GM12878 (cell line): ENCODE data around the gene ATP2C2. TPM values are rescaled to one million over a fixed set of nuclear protein-coding genes. Genes with fewer than 3 reads are reported as not detected.

Experiments
- ATAC-seq: fragments of 200-7000 bp; cut with Tn5 transposase; 3 replicates; pipeline ENCODE4 v1.9.1; 2020; ENCODE audit warnings: mild to moderate bottlenecking, moderate library complexity
- BruUV-seq: library from RNA; stranded (reverse); fragments of 400-500 nt; replicated peaks from 2 replicates; lab custom pipeline; 2021; lab: Mats Ljungman, UMichigan
- CTCF ChIA-PET: fragments of 300-600 bp; sonication (Branson Sonifier 250); formaldehyde crosslinking; extraction: SDS; loops from one replicate; lab custom pipeline; 2021; ENCODE audit warnings: inconsistent platforms; lab: Yijun Ruan, JAX
- POLR2A ChIA-PET: fragments of 350-600 bp; formaldehyde crosslinking; extraction: SDS; loops from one replicate; lab custom pipeline; 2021; ENCODE audit warnings: inconsistent platforms; lab: Charles Lee
- RAD21 ChIA-PET: fragments of 300-600 bp; sonication (Branson Sonifier 250); formaldehyde crosslinking; loops from one replicate; lab custom pipeline; 2023; ENCODE audit warnings: antibody characterized with exemption; ENCODE audit not compliant: unreplicated experiment; lab: Charles Lee
- SMC1A ChIA-PET: fragments of 300-600 bp; sonication (Branson Sonifier 250); formaldehyde crosslinking; loops from one replicate; lab custom pipeline; 2023; ENCODE audit not compliant: unreplicated experiment, uncharacterized antibody; lab: Charles Lee
- DNase-seq: peaks from one replicate; pipeline ENCODE4 v3.0.0-alpha.2; 2011; ENCODE audit warnings: low read depth, low spot score
- FAIRE-seq: peaks from 3 replicates; lab custom pipeline; 2011; peaks lifted over from hg19 to GRCh38; lab: Jason Lieb, UNC
- H2AFZ ChIP-seq: 2 replicates; pipeline ENCODE4 v1.6.0; 2011; ENCODE audit warnings: low read depth, low read length, control low read depth; ENCODE audit not compliant: control insufficient read depth
- H3K27ac ChIP-seq: 2 replicates; pipeline ENCODE4 v1.5.1; 2011; ENCODE audit warnings: control low read depth; ENCODE audit not compliant: control insufficient read depth, insufficient read depth
- H3K27me3 ChIP-seq, 2 experiments: replicated peaks in 1 of 2; 2 replicates each; pipeline versions ENCODE4 v1.6.0 to v1.6.1; 2011; ENCODE audit warnings: low read length in 1 of 2; ENCODE audit not compliant: control insufficient read depth in 2 of 2, insufficient read depth in 2 of 2
- H3K36me3 ChIP-seq, 2 experiments: 2 replicates each; pipeline ENCODE4 v1.5.1; 2011; ENCODE audit warnings: low read length in 1 of 2; ENCODE audit not compliant: control insufficient read depth in 2 of 2, insufficient read depth in 2 of 2
- H3K4me1 ChIP-seq: 2 replicates; pipeline ENCODE4 v1.6.1; 2011; ENCODE audit warnings: mild to moderate bottlenecking, low read length, moderate library complexity, mixed read lengths; ENCODE audit not compliant: control insufficient read depth, insufficient read depth
- H3K4me2 ChIP-seq: 2 replicates; pipeline ENCODE4 v1.6.0; 2011; ENCODE audit warnings: control low read depth; ENCODE audit not compliant: control insufficient read depth, insufficient read depth
- H3K4me3 ChIP-seq: fragments of 200-600 bp; sonication (generic); 2 replicates; pipeline ENCODE4 v1.5.1; 2016
- H3K79me2 ChIP-seq: 2 replicates; pipeline ENCODE4 v1.6.0; 2011; ENCODE audit warnings: low read length; ENCODE audit not compliant: control insufficient read depth, insufficient read depth
- H3K9ac ChIP-seq: 2 replicates; pipeline ENCODE4 v1.8.0; 2011; ENCODE audit warnings: low read length, control low read depth, mixed read lengths; ENCODE audit not compliant: control insufficient read depth, insufficient read depth
- H3K9me3 ChIP-seq: replicated peaks from 3 replicates; pipeline ENCODE4 v1.5.1; 2011; ENCODE audit warnings: mild to moderate bottlenecking, low read length; ENCODE audit not compliant: control insufficient read depth, insufficient read depth
- H4K20me1 ChIP-seq: 2 replicates; pipeline ENCODE4 v1.6.0; 2011; ENCODE audit not compliant: control insufficient read depth, insufficient read depth
- BCL11A ChIP-seq: IDR thresholded peaks from 2 replicates; pipeline ENCODE4 v1.6.1; 2011; ENCODE audit warnings: low read depth, low read length
- CBX5 ChIP-seq: sonication (generic); IDR thresholded peaks from 2 replicates; pipeline ENCODE4 v1.6.1; 2016; ENCODE audit warnings: low read depth, moderate library complexity, mild to moderate bottlenecking, inconsistent platforms
- CHD2 ChIP-seq: IDR thresholded peaks from 2 replicates; pipeline ENCODE4 v1.6.1; 2011; ENCODE audit warnings: low read depth, low read length, improper control_type of control experiment, borderline replicate concordance
- EZH2 ChIP-seq: IDR thresholded peaks from 2 replicates; pipeline ENCODE4 v1.6.1; 2012; ENCODE audit warnings: low read depth, mild to moderate bottlenecking, control low read depth, inconsistent platforms, low read length, borderline replicate concordance; ENCODE audit not compliant: control insufficient read depth
- MTA2 ChIP-seq: fragments of 450-650 bp; IDR thresholded peaks from 2 replicates; pipeline ENCODE4 v1.6.1; 2016; ENCODE audit warnings: low read depth, mild to moderate bottlenecking, moderate library complexity
- MYC ChIP-seq: IDR thresholded peaks from 2 replicates; pipeline ENCODE4 v1.6.1; 2011; ENCODE audit warnings: mild to moderate bottlenecking, low read length, moderate library complexity, inconsistent platforms; ENCODE audit not compliant: insufficient read depth, insufficient replicate concordance, insufficient read length, severe bottlenecking
- PKNOX1 ChIP-seq: fragments of 450-650 bp; IDR thresholded peaks from 2 replicates; pipeline ENCODE4 v1.6.1; 2016; ENCODE audit warnings: mild to moderate bottlenecking
- SRF ChIP-seq, 2 experiments: IDR thresholded peaks; 2 replicates each; pipeline ENCODE4 v1.6.1; 2011; ENCODE audit warnings: low read depth in 2 of 2, low read length in 2 of 2, mild to moderate bottlenecking in 1 of 2, moderate library complexity in 1 of 2
- SUPT20H ChIP-seq: IDR thresholded peaks from 2 replicates; pipeline ENCODE4 v1.6.1; 2011; ENCODE audit warnings: low read depth, mild to moderate bottlenecking, low read length, moderate library complexity, borderline replicate concordance; ENCODE audit not compliant: control insufficient read depth
- TARDBP ChIP-seq: IDR thresholded peaks from 2 replicates; pipeline ENCODE4 v1.6.1; 2016; ENCODE audit warnings: borderline replicate concordance
- YY1 ChIP-seq: IDR thresholded peaks from 2 replicates; pipeline ENCODE4 v1.6.1; 2011; ENCODE audit warnings: low read depth, mild to moderate bottlenecking, low read length
- ZBTB40 ChIP-seq: fragments of 450-650 bp; IDR thresholded peaks from 2 replicates; pipeline ENCODE4 v1.6.1; 2016; ENCODE audit warnings: mild to moderate bottlenecking, moderate library complexity, borderline replicate concordance
- ZNF687 ChIP-seq: fragments of 450-650 bp; IDR thresholded peaks from 2 replicates; pipeline ENCODE4 v1.6.1; 2017; ENCODE audit warnings: mild to moderate bottlenecking, moderate library complexity
- WGBS: methylation state at CpG from one replicate; pipeline ENCODE4 v1.1.6; 2016; ENCODE audit warnings: low lambda C conversion rate; ENCODE audit not compliant: insufficient replicate concordance, insufficient coverage; ENCODE audit errors: missing lambda C conversion rate; 5-methylcytosine and 5-hydroxymethylcytosine counted together
- in situ Hi-C: fragments of 300-500 bp; cut with MboI; formaldehyde crosslinking; loops from 9 replicates; pipeline ENCODE4 v1.14.3; 2018; ENCODE audit warnings: mixed read lengths
- intact Hi-C: fragments of 100-400 bp; cut with micrococcal nuclease; formaldehyde crosslinking; loops from one replicate; pipeline ENCODE4 v1.14.2; 2022; ENCODE audit not compliant: unreplicated experiment
- polyA plus RNA-seq, 11 experiments: library from polyadenylated mRNA; depleted of rRNA in 4 of 11; unstranded in 6 of 11; stranded (reverse) in 5 of 11; fragments of >200 nt; fragmentation: Nextera tagmentation in 4 of 11; fragmentation: Illumina TruSeq in 1 of 11; extraction: Ambion mirVana in 4 of 11; extraction: Trizol in 1 of 11; gene quantifications; 1 replicate in 1 of 11; 2 replicates in 10 of 11; pipeline versions ENCODE4 v1.2.1 to v1.2.3, GENCODE V29; 2011 to 2016; ENCODE audit warnings: inconsistent platforms in 2 of 11, missing spikeins in 2 of 11, low read depth in 1 of 11
- total RNA-seq, 4 experiments: library from RNA; depleted of rRNA in 3 of 4; stranded (reverse); fragments of >200 nt in 3 of 4; fragmentation: Illumina TruSeq in 1 of 4; extraction: Trizol in 1 of 4; gene quantifications; 2 replicates each; pipeline versions ENCODE4 v1.2.1 to v1.2.3, GENCODE V29; 2013 to 2021

The ATP2C2 gene
- total and polyA plus RNA-seq, 10 of the 15 experiments (the other 5 are each of a cell fraction or from before 2014, with no cell fraction given) = 0.05 to 0.19 TPM; not detected in 8

- no TSS peak for BruUV-seq
- DNase-seq = no peak
- H3K9ac ChIP-seq = no peak overlapping the region
- TF ChIP-seq CBX5 = no peak
- TF ChIP-seq EZH2 = no peak
- no peak for TF ChIP-seq ZBTB40
- TF ChIP-seq PKNOX1 = no peak
- no peak for TF ChIP-seq MTA2
- TF ChIP-seq SUPT20H = no peak
- TF ChIP-seq SRF (IDR thresholded peaks at IDR 0.05; ENCODE audit: low read depth in 2 of 2, low read length in 2 of 2) = no peak
- no peak for TF ChIP-seq YY1
- no peak for TF ChIP-seq BCL11A
- no peak for TF ChIP-seq MYC
- TF ChIP-seq CHD2 = no peak
- TF ChIP-seq ZNF687 = no peak
- no peak for TF ChIP-seq TARDBP
Measured at GRCh38 chr16:84482951-84483881, 114.9 kb downstream of the ATP2C2 start.

More at GRCh38 chr16:84482951-84483881, 114.9 kb downstream of the ATP2C2 start:
- ChIA-PET SMC1A (interaction anchor here (0.5 to 1.3 kb wide), 2 partner anchors 258 to 661 kb away, joined by 3 read pairs; no protein-coding TSS in a partner anchor), RAD21 (interaction anchor here (1.9 kb wide), 1 partner anchor 206 kb away, joined by 5 read pairs; no protein-coding TSS in a partner anchor), POLR2A (no interaction called here), CTCF (interaction anchor here (1.0 to 1.3 kb wide), 2 partner anchors 28 to 194 kb away, joined by 3 read pairs; no protein-coding TSS in a partner anchor)
- no peak for FAIRE-seq
- Histone ChIP-seq H3K79me2 (no peaks in the 10 kb centered on the region), H3K36me3 (no peaks in the 10 kb centered on the region; a peak in 3 of 4 replicates), H3K4me1 (no peaks in the 10 kb centered on the region), H4K20me1 (no peaks in the 10 kb centered on the region), H3K27me3 (no peaks in the 10 kb centered on the region), H2AFZ (no peak overlapping the region), H3K27ac (no peak overlapping the region), H3K4me2 (no peak overlapping the region), H3K4me3 (no peak overlapping the region), H3K9me3 (no peaks in the 10 kb centered on the region)
- intact Hi-C loops (no loop called here), in situ Hi-C loops (no loop called here)
- 92% methylated on average over 25 of the region's 25 CpGs for WGBS
- ATAC-seq = no peak
